Stimulated activated CD8-positive, alpha-beta memory T cell treated with anti-CD3 and anti-CD28 coated beads, Interleukin-2, amount 100 ng/mL, for 1 hour (primary cell): ENCODE measurements around the gene UBE2D3.
"Not testable (repeated sequence)": the region's sequence is repeated elsewhere in the genome, so short reads cannot be mapped to it uniquely, and the experiment has no call there.

Experiments used
- DNase-seq, 2 donors: peaks; one replicate each; pipeline ENCODE4 v3.0.0-alpha.2; 2020; ENCODE audit warnings: low read depth in 2 of 2

Gene UBE2D3

DNA sequence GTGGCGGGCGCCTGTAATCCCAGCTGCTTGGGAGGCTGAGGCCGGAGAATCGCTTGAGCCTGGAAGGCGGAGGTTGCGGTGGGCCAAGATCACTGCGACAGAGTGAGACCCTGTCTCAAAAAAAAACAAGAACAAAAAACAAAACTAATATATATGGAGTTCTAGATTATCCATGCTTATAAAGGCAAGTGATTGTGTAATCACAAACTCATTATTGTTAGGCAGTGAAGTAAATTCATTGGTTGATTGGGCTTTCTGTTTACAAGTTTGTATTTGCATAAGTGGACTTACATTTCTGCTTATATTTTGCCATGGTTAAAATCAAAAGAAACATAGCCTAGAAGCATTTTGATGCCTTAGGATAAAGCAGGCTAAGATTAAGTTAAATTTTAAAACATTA lies 2.5 kb upstream of the UBE2D3 start:
- DNase-seq = no peak

- no peak for DNase-seq
Observed at GRCh38 chr4:102828497-102828808, 1.1 kb upstream of the UBE2D3 start.

GRCh38 chr4:102827674-102828496 lies 534 bp upstream of the UBE2D3 start:
- peak; percentile 97 to 98 for DNase-seq

DNA sequence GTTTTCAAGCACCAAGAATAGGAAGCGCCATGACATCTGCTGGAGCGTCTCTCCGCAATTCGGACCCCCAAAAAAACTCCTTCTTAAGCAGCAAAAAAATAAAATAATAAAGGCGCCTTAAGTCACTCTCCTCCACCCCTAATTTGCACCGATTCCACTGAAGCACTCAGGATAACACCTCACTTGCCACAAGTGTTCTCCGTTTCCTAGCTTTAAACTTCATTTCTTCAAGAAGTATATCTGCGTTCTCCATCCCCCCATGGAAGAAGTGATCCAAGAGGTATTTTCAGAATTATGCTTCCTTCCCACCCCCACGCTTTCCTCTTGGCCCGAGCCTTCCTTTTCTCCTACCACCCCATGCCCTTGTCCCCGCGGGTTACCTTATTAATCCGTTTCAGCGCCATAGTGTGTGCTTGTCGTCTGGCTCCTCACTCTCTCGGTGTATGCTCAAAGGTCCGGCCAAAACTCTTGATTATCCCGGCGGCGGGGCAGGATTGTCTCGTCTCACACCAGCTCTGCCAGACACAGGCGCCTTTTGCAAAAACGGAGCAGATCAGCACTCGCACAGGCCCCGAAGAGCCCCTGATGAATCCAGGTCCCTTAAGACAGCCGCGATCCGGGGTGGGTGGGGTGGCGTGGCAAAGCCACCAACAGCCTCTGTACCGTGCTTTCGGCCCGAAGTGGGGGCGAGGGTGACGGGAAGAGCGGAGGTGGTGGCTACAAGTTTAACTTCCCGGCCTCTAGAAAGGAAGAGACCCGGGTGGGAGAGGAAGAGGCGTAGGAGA lies 1.1 kb downstream of the UBE2D3 start:
- DNase-seq = no peak

DNA sequence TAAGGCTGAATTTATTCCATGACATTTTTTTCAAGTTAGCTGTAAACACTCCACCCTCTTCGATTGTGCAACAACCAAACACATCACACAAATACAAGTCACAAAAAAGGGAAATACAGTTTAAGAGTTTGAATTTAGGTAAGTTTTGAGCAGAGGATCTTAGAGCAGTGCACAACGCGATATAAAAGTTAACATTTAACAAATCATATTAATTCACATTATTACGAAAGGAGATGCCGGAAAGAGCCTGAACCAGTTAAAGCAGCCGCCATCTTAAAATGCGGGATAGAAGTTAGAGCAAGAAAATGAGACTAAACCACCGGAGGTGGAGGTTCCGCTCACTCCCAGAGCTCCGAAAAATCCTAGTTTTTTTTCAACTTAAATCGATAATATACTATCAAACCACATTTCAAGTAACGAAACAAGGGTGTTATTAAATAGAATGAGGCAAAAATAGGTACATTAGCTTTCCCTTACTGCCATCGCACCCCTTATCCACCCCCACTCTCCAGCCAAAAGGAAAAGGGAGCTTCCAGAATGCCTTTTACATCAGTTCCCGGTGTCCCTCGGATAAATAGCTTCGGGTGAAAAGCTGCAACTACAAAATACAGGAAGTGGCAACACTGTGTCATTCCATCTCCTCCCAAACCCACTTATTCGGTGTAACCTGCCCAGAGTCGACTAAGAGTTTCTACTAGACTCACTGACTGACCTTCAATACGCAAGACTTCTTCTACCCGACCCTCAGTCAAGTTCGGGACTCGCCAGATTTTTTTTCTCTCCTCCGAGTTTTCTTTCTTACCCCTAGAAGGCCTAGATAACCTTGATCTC lies 1.9 kb downstream of the UBE2D3 start:
- no peak for DNase-seq

DNA sequence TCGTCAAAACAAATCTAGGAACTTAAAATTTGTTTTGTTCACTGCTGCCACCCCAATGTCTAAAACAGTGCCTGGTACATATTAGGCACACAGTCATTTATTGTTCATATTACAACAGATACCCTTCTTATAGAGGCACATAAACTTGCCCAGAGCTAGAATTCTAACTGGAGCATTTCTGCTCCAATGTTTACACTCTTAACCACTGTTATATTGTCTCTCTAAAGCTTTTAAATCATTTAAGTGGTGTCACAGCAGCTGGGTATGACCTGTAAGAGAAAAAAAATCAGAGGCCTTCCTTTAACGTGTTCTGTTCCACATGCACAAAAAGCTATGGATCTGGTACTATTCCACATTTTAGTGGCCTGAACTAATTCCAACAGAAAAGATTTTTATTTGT lies 3.0 kb downstream of the UBE2D3 start:
- no peak for DNase-seq

- no peak for DNase-seq
Observed at GRCh38 chr4:102823897-102824296, 3.5 kb downstream of the UBE2D3 start.

- no peak for DNase-seq
Observed at GRCh38 chr4:102823464-102823863, 3.9 kb downstream of the UBE2D3 start.

DNA sequence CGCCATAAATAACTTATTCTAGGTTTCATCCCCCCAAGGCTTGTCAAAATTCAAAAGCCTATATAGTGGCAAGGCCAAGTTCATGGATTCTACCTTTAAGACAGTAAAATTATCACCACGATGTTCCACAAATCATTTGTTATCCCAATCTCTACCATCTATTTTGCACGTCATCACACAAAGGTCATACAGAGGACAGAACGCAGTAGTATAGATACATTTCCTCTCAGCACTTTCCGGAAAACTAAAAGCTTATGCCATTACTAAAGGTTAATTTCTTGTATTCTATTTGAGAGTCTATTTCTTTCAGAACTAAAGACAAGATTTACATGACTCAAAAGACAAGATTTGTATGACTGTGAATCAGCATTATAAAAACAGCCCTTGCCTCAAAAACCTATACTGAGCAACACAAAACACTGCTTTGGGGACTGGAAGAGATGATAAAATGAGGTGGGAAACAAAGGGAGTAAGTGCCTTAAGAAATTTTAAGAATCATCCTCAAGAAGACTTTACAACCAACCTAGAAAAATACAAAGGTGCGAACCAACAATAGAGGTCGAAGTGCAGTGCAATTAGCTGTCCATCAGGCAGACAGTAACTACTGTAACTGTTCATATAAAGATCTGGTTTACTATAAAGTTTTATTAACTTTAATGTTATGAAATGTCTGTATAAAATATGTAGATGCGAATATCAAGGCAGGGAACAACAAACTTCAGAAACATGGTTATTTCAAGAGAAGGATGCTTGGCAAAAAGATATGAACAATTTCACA lies 7.6 kb downstream of the UBE2D3 start:
- no peak for DNase-seq

DNA sequence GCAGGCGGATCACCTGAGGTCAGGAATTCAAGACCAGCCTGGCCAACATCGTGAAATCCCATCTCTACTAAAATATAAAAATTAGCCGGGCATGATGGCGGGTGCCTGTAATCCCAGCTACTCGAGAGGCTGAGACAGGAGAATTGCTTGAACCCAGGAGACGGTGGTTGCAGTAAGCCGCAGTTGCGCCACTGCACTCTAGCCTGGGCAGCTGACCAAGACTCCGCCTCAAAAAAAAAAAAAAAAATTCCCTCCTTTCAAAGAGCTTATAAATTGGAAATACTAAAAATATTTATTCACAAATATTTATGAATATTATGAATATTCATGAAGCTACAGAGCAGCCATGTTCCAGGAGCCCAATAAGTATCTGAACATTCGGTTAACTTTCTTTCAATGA lies 8.3 kb downstream of the UBE2D3 start:
- not testable (repeated sequence) for DNase-seq

DNA sequence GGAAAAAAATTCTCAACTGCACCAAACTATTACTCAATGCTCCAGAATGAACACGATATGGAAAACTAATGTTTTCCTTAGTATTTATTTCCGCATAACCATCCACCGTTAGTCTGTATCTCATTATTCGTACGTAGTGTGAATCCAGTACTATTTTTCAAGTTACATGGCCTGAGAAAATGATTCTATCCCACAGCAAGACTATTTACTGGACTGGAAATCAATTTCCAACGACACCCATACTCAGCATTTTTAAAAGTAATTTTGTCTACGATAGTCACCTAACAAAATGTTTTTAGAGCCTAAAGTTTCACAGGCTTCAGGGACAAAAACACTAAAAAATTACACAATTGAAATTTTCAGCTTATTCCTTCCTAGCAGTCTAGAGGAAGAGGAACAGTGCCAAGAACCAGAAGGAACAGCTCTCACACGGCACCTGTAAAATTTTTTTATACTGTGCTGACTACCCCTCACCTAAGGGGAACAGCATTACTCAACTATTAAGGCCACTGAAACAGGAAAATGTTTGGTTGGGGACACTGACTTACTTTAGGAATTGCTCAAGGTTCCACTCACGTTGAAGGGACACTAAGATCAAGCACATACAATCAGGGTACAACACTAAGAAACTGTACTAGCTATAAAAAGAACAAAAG lies 9.6 kb downstream of the UBE2D3 start:
- DNase-seq = no peak

GRCh38 chr4:102817021-102817605 lies 10.2 kb downstream of the UBE2D3 start:
- no peak for DNase-seq

- no peak for DNase-seq
Observed at GRCh38 chr4:102815981-102816380, 11.4 kb downstream of the UBE2D3 start.

DNA sequence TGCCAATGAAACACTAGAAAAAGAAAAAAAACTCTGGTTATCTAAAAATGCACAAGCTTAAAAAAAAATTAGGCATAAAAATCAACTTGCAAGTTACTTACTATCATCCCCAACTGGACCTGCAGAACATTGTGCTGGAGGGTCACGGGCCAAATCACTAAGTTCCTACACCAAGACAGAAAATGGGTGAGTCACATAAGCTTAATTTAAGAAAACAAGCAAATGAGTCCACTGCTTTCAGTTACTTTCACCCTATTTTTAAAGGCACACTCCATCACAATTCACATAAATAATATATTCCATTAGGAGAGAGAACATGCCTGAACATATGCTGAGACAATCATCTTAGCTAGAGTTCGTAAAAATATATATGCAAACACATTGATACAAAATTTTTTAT lies 17.7 kb downstream of the UBE2D3 start:
- DNase-seq = no peak

DNA sequence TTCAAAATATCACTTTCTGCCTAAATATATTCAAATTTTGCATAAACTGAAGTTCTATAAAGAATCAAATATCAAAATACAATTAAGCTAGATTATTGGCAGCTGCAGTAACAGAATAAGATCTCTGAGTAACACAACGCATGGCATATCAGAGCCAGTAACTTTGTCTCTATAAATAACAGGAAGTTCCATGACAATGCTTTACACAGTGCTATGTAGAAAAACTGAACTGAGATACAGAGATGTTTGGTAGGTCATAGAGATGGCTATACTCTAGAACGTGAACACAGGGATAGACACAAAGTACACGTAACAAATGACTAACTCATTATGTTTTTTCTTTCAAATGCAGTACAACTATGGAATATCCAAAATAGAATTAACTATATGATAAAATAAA lies 18.2 kb downstream of the UBE2D3 start:
- no peak for DNase-seq

- DNase-seq = no peak
Observed at GRCh38 chr4:102808009-102808408, 19.3 kb downstream of the UBE2D3 start.

DNA sequence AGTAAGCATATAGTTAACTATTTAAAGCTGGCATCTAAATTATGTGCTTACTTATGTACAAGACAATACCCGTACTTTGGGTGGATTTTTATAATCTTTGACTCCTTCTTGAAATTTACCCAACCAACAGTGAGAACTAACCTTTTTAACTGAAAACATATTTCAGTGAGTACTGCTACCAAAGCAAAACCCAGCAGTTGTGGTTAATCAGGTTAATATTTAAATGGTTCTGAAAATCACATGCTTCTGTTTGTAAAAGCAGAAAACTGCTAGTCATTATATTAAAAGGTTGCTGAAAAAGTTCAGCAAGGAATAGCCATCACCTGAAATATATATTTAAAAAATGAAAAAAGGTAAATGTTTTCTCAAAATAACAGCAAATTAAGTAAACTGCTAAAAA lies 20.0 kb downstream of the UBE2D3 start:
- DNase-seq = no peak

- DNase-seq = no peak
Observed at GRCh38 chr4:102799816-102800215, 27.5 kb downstream of the UBE2D3 start.

DNA sequence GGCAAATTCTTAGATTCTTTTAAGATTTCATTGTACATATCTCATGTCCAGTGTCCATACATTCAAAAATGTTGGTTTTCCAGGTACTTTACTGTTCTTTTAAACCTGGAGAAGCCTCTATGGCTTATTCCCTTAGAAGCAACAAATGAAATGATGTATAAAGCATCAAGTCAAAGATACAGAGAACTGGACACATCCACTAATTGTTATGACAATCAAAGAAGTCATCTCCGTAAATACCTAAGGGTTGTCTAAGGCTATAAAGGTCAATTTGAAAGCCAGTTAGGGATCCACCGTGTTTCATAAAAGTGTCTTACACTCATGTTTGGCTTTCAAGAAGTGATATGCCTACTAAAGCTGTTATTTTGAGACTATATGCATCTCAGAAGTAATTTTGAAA lies 32.4 kb downstream of the UBE2D3 start:
- DNase-seq = no peak

- no peak for DNase-seq
Observed at GRCh38 chr4:102792361-102792936, 34.9 kb downstream of the UBE2D3 start.
